SK-N-MC (cell line): ENCODE measurements around the gene SLC27A4.
"Not testable (repeated sequence)": the region's sequence is repeated elsewhere in the genome, so short reads cannot be mapped to it uniquely, and the experiment has no call there.

Experiments used
- EZH2 ChIP-seq: fragments of 200-600 bp; sonication (generic); IDR thresholded peaks from one replicate; pipeline ENCODE4 v1.6.1; 2017; ENCODE audit warnings: antibody characterized with exemption
- POLR2AphosphoS5 ChIP-seq: IDR thresholded peaks from 2 replicates; pipeline ENCODE4 v1.6.1; 2012; ENCODE audit warnings: mild to moderate bottlenecking, low read depth, low read length, borderline replicate concordance

DNA sequence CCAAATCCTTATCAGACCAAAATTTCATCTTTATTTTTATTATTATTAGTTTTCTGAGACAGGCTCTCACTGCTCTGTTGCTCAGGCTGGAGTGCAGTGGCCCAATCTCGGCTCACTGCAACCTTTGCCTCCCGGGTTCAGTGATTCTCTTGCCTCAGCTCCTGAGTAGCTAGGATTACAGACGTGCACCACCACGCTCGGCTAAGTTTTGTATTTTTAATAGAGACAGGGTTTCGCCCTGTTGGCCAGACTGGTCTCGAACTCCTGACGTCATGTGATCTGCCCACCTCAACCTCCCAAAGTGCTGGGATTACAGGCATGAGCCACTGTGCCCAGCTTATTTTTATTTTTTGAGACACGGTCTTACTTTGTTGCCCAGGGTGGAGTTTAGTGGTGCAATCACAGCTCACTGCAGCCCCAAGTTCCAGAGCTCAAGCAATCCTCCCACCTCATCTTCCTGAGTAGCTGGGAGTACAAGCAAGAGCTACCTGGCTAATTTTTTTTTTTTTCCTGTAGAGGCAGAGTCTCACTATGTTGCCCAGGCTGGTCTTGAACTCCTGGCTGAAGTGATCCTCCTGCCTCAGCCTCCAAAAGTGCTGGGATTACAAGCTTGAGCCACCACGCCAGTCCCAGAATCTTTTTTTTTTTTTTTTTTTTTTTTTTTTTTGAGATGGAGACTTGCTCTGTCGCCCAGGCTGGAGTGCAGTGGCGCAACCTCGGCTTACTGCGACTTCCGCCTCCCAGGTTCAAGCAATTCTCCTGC, 1.3 kb upstream of the SLC27A4 start:
- TF ChIP-seq EZH2, POLR2AphosphoS5: not testable (repeated sequence)
